ENCODE measurements around the gene DLL4.
"Not testable (repeated sequence)": the region's sequence is repeated elsewhere in the genome, so short reads cannot be mapped to it uniquely, and the experiment has no call there.

Gene DLL4

DNA sequence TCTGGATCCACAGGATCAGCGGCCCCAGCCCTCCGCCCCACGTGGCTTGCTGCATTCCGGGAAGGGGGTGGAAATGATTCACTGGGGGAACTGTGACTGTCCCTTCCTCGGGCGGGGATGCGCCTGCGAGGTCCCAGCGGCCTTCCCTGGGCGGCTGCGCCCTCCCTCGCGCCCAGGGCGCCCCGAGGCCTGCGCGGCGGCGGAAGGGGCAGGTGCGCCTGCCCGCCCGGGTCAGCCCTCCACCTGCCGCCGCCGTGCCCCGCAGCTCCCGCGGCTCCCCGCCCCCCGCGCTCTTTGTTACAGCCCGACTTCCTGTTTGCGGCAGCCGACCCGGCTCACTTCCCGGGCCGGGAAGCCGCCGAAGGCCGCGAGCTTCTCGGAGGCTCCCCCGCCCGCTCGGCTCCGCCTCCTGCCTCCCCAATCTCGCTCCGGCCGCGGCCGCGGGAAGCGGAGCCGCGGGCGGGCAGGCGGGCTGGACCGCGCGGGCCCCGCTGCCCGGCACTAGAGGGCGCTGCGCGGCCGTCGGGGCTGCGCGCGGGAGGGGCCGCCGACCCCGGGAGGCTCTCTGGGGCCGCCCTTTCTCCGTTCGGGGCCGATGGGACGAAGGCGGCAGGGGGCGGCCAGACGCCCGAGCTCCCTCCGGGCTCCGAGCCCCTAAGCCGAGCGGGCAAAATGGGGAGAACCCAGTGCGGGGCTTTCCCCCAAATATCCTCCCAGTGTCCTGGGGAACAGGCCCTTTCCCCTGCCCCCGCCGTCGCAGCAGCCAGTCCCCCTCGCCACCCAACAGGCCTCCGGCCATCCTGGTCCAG is 12.6 kb downstream of the DLL4 start:
- DNase-seq (ENCODE audit: low spot score) = peak; percentile 96

DNA sequence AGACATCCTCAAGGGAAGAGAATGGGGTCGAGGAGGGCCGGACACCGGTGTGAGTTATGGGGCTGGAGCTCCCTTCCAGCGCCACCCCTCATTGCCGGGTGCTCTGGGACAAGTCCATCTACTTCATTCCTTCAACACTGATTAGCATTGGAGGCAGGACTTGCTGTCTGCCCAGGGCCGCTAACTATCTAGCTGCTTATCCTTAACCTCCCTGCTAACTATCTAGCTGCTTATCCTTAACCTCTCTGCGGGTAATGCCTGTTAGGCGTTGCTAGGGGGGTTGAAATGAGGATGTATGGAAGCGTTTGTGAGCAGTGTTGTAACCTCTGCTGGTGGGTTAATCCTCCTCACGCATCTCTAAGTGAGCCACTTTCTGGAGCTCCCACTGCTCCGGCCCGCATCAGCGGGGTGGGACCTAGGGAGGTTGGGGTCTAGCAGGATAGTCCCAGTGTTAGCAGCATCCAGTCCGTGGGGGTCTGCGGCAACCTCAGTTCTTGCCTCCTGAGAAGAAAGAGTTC is 13.3 kb downstream of the DLL4 start:
- DNase-seq (ENCODE audit: low spot score) = no peak

DNA sequence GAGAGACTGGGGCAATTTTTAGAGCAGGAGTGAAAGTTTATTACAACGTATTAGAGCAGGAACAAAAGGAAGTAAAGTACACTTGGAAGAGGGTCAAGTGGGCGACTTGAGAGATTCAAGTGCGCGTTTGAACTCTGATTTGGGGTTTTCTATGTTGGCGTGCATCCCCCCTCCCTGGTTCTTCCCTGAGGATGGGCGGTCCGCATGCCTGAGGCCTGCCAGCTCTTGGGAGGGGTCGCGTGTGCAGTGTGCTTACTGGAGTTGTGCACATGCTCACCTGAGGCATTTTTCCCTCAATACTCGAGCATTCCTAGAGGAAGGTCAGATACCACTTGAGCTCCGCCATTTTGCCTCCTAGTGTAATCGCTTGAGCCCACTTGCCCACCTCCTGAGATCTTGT is 13.7 kb downstream of the DLL4 start:
- DNase-seq (ENCODE audit: low spot score) = no peak

DNA sequence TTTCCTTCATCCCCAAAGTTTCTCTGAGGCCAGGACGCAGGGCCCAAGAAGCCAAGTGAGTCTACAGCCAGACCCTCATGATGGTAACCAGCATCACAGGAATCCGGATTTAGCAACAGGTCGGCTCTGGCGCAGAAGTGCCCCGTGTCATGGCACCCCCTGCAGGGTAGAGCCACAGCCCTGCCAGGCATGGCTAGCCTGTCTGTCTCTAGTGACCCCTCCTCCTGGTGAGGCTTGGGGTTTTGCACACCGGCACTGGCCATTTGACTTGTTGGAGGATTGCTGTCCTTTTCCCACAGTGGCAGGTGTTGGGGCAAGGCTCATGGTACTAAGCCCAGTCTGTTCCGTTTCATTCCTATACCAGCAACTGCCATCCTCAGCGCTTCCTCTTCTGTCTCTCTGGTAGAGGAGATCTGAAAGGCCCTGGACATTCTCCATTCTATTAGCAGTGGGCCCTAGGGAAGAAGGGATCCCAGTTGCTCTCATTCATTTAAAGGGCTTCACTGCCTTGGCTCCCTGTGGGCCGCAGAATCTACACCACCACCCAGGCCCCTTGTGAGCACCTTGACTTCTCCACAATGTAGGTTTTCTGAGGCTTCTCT is 14.7 kb downstream of the DLL4 start:
- DNase-seq (ENCODE audit: low spot score) = no peak

DNA sequence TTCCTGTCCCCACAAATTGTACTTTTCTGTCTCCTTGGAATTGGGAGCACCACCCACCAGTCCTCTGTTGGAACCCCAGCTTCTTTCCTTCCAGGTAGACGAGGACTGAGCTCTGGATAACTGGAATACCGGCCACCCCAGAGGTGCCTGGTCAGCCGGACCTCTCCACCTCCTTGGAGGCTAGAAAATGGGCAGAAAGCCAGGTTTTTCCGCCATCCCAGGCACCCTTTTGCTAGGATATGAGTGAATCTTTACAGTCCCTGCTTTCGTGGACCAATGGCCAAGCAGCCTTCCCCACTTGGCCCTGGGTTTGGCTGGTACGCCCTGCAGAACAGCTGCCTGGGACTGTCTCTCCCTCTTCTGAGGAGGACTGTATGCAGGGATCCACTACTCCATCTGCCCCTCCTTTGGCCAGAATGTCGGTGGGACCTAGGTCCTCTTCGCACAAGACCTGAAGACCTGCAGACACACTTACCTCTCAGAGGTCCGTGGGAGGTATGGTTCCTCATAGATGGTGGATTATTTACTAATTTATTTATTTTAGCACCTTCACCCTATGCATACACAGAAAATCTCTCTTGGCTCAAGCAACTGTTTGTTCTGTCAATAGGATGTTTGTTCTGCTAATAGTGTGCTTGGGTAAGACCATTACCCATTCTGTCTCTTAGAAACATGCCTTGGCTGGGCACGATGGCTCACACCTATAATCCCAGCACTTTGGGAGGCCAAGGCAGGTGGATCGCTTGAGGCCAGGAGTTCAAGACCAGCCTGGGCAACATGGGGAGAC is 15.6 kb downstream of the DLL4 start:
- no peak for DNase-seq (ENCODE audit: low spot score)

DNA sequence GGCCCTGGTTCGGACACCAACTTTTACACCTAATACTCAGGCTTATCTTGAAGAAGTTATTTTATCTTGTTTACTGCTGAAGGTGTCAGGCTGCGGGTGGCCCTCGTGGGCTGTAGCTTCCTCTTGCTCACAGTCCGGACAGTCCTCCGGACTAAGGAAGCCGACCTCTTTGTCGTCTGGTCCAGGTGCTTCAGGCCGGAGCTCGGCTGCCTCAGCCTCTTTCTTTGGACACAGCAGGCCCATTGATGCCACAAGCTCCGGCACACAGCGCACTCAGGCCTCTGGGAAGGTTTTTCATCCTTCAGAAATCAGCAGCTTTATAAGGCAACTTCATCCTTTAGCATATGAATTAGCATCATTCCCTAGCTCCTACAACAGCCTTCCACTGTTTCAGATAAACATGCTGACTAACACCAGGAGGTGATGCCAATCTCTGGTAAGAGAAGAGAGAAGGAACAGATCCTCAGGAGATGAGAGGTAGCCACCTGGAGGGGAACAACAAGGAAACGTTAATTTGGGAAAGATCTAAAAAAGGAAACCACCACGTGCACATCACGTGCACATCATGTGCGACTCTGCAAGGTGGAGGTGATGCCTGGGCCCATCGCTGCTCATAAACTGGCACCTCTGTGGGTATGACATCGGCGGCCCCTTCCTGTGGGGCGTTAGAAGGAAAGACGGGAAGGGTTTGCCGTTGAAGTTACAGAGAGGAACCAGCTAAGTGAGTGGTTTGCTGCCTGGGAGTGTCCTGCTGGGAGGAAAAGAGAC is 19.8 kb downstream of the DLL4 start:
- DNase-seq (ENCODE audit: low spot score) = no peak

DNA sequence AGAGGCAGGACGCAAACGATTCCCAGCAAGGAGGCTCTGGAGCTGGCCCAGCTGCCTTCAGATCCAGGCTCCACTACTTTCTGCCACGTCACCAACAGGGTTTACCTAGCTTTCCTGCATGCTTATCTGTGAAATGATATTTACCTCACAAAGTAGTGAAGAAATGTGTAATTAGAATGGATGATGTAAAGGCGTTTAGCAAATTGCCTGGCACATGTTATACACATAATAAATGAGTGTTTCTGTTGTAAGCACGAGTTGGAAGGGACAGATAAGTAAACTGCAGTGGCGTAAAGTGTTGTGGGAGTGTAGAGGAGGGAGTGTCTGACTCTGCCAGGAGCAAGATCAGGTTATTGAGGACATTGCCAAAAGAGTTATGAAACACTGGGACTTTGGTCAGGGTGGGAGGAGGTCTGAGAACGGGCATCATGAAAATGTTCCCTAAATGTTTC is 20.6 kb downstream of the DLL4 start:
- no peak for DNase-seq (ENCODE audit: low spot score)

DNA sequence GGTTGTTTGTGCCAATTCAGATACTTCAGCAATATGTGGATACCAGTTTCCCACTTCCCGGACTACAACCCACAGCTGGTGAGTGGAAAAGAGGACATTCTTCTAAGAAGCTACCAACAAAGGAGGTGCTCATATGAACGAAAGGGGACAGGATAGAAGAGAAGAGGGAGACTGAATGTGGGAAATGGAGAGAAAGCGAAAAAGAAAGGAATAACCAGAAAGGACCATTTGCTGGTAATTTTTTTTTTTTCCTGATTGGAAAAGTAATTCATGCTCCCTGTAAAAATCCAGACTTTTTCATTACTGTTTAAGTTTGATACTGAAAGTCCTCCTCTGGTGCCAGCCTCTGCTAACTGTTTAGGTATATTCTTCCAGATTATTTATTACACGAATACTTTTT is 22.6 kb downstream of the DLL4 start:
- no peak for DNase-seq (ENCODE audit: low spot score)

DNA sequence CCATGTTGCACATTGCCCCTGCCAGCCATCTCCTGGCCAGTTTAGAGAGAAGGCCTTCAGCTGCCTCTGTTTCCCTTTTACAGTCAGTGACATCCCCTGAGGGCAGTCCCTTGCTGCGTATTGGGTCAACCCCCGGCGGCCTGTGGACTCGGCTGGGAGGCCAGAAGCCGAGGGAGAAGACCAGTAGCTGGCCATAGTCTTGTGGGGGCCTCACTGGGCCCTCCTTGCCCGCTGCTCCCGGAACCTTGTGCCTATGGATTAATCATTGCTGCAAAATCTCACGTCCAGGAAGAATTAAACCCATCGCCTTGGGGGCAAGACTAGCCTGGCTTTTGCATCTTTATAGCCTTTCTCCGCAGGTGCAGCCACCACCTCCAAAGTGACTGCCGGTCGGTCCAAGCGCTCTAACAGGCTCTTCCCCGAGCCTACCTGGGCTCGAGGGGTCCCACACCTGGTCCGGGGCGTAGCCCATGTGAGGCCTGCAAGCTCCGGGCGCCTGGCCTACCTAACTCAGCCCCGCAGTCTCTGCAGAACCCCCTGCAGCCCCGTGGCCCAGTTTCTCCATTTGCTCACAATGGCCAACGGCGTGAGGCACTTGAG is 23.3 kb downstream of the DLL4 start:
- DNase-seq (ENCODE audit: low spot score) = no peak

DNA sequence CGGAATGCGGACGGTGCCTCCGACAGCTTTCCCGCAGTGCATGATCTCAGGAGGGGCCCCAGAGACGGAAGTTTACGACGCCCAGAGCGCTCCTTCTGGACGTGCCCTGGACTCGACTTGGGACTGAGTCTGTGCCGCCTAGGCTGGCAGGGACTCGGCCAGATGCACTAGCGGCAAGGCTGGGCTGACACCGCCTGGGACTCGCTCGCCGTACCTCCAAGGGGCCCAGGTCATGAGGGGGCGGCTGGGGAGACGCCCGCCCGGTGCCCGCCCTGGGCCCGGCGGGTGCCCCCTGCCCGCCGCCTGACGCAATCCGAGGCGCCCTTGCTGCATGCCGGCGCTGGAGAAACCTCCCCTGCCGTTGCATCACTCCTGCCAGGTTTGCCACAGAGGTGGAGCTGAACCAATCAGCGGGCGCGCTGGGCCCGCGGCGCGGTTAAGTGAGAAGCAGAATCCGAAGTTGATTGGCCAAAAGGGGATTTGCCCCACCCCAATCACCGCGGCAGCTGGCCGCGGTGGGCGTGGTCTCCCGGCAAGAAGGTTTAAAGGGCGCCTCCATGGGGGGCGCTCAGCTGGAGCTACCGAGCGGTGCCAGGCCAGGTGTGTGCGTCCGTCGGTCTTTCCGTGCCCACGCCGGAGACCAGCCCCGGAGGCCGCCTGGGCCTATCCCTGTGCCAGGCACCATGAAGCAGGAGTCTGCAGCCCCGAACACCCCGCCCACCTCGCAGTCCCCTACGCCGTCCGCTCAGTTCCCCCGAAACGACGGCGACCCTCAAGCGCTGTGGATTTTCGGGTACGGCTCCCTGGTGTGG is 24.0 kb downstream of the DLL4 start, which contains the start of gene CHAC1:
TSS of gene CHAC1 (plus strand) at position 571 of the 812 bp plus-strand sequence. CDS start at position 684, 113 bp downstream.
- DNase-seq (ENCODE audit: low spot score) = peak; percentile 100

DNA sequence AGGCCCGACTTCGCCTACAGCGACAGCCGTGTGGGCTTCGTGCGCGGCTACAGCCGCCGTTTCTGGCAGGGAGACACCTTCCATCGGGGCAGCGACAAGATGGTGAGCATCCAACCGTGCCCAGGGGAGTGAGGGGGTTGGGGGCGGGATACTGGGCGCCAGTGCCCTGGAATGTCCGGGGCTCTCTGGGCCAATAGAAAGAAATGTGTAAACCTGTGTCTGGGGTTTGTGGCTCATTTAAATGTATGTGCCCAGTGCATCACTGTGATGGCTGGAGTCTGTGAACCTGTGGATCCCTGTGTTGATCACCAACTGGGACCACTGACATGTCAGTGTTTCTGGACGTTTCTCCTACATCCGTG is 24.6 kb downstream of the DLL4 start:
- no peak for DNase-seq (ENCODE audit: low spot score)

DNA sequence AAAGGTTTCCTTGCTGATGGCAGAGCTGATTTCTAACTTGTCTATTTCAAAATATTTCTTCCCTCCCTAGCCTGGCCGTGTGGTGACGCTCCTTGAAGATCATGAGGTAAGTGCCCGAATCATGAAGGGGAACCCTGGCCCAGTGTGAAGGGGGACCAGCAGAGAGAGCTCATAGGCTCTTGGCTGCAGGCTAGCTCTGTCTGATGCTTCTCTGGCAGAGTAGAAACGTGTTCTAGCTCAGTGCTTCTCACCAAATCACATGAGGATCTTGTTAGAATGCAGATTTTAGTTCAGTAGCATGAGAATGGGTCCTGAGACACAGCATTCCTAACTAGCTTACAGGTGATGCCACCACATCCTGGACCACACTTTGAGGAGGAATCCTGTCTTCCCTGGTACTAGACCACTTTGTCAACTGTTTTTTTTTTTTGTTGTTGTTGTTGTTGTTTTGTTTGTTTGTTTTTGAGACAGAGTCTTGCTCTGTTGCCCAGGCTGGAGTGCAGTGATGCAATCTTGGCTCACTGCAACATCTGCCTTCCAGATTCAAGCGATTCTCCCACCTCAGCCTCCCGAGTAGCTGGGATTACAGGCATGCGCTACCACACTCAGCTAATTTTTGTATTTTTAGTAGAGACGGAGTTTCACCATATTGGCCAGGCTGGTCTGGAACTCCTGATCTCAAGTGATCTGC is 25.2 kb downstream of the DLL4 start:
- DNase-seq (ENCODE audit: low spot score) = not testable (repeated sequence)

DNA sequence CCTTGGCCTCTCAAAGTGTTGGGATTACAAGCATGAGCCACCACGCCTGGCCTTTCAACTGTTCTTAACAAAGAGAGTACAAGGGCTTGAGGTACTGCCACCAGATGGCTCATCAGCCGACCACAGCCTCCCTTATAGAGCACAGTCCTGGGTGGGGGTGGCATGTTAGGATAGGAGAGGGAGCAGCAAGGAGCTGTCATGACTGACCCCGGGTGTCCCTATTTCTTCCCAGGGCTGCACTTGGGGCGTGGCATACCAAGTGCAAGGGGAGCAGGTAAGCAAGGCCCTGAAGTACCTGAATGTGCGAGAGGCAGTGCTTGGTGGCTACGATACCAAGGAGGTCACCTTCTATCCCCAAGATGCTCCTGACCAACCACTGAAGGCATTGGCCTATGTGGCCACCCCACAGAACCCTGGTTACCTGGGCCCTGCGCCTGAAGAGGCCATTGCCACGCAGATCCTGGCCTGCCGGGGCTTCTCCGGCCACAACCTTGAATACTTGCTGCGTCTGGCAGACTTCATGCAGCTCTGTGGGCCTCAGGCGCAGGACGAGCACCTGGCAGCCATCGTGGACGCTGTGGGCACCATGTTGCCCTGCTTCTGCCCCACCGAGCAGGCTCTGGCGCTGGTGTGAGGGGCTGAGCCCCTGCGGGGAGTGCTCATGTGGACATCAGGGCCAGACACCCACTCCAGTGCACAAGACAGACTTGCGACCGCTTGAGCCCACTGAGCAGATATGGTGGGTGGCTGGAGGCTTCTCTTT is 26.2 kb downstream of the DLL4 start:
- DNase-seq (ENCODE audit: low spot score) = no peak

DNA sequence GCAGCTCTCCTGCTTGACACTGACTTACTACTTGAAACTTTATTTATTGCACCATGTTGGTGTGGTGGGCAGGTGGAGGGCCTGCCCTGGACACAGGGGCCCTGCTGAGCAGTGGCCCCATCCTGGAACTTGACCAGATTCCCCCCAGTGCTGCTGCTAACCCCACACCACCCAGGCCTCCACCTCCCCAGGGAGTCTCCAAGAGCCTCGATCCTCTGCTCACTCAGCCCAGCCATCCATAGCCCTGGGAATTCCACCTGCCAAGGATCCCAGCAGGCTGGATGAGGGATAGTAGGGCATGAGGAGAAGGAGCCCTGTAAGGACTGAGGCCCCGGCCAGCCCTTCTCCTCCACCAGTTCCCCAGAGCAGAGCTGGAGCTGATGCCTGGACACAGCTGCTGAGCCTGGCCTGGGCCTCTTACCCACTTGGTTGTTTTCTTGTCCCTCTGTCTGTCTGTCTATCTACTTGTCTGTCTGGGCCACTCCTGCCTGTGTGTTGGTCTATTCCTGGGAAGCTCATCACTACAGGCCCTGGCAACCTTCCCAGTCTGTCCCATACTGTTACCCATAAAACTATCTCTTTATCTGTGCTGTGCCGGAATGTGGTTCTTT is 26.9 kb downstream of the DLL4 start:
- DNase-seq (ENCODE audit: low spot score) = no peak

DNA sequence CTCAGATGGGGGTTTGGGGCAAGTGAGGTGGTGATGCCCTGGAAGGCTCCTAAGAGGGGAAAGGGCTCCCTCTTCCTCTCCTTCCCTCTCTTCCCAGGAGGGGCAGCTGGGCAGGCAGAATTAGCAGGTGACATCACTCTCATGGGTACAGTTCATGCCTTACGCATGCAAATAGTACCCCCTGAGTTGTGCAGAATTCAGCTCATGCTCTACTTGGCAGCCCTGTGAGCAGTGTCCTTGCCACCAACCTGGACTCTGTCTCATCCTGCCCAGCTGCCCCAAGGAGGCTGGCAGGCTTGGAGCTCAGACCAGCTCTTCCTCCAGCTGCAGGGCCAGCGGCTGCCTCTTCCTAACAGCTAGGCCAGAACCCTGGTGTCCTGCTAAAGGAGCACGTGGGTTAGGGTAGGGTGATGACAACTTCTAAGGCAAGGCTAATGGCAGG is 27.4 kb downstream of the DLL4 start:
- DNase-seq (ENCODE audit: low spot score) = no peak

DNA sequence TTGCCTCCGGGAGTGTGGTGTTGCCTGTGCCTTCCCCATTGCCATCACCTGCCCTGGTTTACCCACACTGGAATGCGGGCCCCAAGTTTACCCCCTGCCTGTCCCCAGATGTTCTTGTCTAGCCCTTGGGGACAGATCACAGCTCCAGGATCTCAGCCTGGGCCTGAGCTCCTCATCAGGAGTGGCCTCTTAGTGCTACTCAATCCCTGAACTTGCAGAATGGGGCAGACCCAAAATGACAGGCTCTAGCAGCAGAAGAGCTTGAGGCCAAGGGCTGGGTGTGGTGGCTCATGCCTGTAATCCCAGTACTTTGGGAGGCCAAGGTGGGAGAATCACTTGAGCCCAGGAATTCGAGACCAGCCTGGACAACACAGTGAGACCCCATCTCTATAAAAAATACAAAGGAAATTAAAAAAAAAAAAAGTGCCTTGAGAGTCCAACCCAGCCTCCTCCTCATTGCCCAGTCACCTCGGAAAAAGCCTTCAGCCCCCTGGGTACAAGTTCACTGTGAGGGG is 28.0 kb downstream of the DLL4 start:
- DNase-seq (ENCODE audit: low spot score) = no peak

DNA sequence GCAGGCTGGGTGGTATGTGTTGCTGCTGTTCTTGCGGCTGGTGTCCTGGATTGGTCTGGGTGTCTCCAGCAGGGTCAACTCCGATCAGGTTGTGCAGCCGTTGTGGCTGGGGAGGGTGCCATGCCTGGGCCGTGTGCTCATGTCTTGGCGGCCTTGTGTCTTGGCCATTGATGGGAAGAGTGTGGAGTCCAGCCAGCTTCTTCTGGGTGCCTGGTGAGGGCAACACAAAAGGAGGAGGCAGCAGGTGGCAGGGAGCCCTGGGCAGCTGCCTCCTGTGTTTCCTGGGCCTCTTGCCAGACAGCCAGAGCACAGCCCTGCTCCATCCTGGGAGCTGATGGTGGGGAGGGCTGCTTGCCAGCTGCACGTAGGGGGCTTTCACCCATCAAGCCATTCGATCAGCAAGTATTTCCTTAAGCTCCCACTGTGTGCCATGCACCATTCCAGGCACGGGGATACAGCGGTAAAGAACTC is 28.5 kb downstream of the DLL4 start:
- no peak for DNase-seq (ENCODE audit: low spot score)

DNA sequence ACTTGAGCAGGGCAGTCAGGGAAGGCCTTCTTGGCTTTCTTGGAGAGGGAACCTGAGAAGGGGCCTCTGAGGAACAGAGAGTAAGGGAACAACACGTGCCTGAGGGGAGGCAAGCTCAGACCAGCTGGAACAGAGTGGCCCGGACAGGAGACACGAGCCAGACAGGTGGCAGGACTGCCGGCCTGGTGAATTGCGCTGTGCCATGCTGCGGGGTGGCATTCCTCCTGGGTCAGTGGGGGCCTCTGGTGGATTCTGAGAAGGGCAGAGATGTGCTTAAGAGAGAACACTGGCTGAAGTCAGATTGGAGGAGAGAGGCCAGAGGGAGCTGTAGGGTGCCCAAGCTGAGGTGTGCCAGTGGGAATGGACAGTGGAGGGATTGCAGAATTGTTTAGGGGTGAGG is 29.0 kb downstream of the DLL4 start:
- DNase-seq (ENCODE audit: low spot score) = no peak
